Tibial artery (tissue), 4 donors: ENCODE data around the gene WNT8A.
"Not testable (repeated sequence)": the region's sequence is repeated elsewhere in the genome, so short reads cannot be mapped to it uniquely, and the experiment has no call there.

Source experiments
- DNase-seq, 2 donors: peaks; one replicate each; pipeline ENCODE4 v3.0.0-alpha.2; 2019
- H3K27ac ChIP-seq, 2 donors: fragments of 200-600 bp; sonication (generic) in 1 of 2; 1 replicate in 1 of 2; 2 replicates in 1 of 2; pipeline ENCODE4 v1.5.1; 2018 to 2019; ENCODE audit warnings: mild to moderate bottlenecking in 1 of 2
- H3K27me3 ChIP-seq, 2 donors: fragments of 200-600 bp; sonication (generic) in 1 of 2; one replicate each; pipeline versions ENCODE4 v1.5.1 to v1.6.0; 2016 to 2019
- H3K36me3 ChIP-seq, 3 donors: fragments of 200-600 bp; sonication (generic) in 2 of 3; one replicate each; pipeline ENCODE4 v1.5.1; 2016 to 2019; ENCODE audit warnings: mild to moderate bottlenecking in 2 of 3
- H3K4me1 ChIP-seq, 4 donors: fragments of 200-600 bp; sonication (generic) in 2 of 4; 1 replicate in 3 of 4; 2 replicates in 1 of 4; pipeline ENCODE4 v1.5.1; 2016 to 2019
- H3K4me3 ChIP-seq, 2 donors: fragments of 200-600 bp; sonication (generic) in 1 of 2; 1 replicate in 1 of 2; 2 replicates in 1 of 2; pipeline ENCODE4 v1.5.1; 2018 to 2019; ENCODE audit warnings: mild to moderate bottlenecking in 2 of 2
- H3K9me3 ChIP-seq, 3 donors: fragments of 200-600 bp; sonication (generic) in 1 of 3; one replicate each; pipeline ENCODE4 v1.5.1; 2016 to 2019
- intact Hi-C: fragments of 100-400 bp; cut with DNase I; formaldehyde crosslinking; loops from one replicate; pipeline ENCODE4 v1.15.0; 2023; ENCODE audit warnings: low total_unique reads
- TF ChIP-seq, protein P1 (sequence below), 2 experiments: fragments of 200-600 bp in 1 of 2; fragments of 450-650 bp in 1 of 2; IDR thresholded peaks; one replicate each; pipeline ENCODE4 v1.5.1; 2017 to 2019; ENCODE audit warnings: antibody characterized with exemption in 2 of 2, mild to moderate bottlenecking in 1 of 2, moderate library complexity in 1 of 2

Gene WNT8A

DNA sequence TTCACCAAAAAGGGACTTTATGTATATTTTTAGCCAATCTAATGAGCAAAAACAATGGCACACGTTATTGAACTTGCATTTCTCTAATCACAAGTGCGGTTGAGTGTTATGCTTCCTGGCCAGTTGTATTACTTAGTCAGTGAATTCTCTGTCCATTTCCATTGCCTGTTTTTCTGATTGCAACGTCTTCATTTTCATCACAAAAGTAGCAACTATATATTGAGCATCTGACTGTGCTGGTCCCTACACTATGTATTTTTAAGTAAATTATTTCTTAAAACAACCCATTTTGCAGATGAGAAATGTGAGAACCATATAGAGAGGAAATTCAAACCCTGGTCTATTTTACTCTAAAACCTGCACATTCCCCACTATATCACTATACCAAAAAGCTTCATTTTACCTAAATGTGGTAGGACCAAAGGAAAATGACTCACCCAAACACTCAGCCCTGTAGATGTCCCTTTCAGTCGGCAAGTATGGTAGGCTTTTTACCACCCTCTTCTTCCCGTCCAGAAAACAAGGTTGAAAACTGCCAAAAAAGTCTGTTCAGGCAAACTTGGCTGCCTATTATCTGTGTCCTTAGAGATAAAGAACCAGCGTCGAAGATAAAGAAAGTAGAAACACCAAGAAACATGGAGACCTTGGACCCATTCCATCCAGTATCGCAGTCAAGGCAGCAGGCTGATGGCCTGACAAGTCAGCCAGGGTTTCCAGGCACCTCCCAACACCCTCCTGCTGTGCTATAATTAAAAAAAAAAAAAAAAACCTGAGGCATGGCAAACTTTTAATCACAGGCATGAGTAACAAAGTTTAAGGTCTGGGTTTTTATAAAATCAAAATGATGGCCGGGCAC lies 32.2 kb upstream of the WNT8A start:
- Histone ChIP-seq H3K36me3 (no peaks in the 10 kb centered on the region), H3K4me3 (no peak overlapping the region)
- no peak for DNase-seq

DNA sequence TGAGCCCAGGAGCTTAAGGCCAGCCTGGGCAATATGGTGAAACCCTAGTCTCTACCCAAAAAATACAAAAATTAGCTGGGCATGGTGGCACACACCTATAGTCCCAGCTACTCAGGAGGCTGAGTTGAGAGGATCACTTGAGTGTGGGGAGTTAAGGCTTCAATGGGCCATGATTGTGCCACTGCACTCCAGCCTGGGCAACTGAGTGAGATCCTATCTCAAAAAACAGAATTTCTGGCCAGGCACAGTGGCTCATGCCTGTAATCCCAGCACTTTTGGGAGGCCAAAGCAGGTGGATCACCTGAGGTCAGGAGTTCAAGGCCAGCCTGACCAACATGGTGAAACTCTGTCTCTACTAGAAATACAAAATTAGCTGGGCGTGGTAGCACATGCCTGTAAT lies 31.1 kb upstream of the WNT8A start:
- DNase-seq, H3K27me3 ChIP-seq, H3K4me1 ChIP-seq, intact Hi-C loops, H3K27ac ChIP-seq, H3K36me3 ChIP-seq, H3K4me3 ChIP-seq, H3K9me3 ChIP-seq: not testable (repeated sequence)

More for the DNA sequence above, 32.2 kb upstream of the WNT8A start:
- Histone ChIP-seq H3K4me1 (peaks cover 0 to 5% (median 0%) of the 10 kb centered on the region in 4 donors), H3K27me3 (no peaks in the 10 kb centered on the region), H3K9me3 (no peaks in the 10 kb centered on the region), H3K27ac (no peak overlapping the region)
- TF ChIP-seq, protein P1, sequence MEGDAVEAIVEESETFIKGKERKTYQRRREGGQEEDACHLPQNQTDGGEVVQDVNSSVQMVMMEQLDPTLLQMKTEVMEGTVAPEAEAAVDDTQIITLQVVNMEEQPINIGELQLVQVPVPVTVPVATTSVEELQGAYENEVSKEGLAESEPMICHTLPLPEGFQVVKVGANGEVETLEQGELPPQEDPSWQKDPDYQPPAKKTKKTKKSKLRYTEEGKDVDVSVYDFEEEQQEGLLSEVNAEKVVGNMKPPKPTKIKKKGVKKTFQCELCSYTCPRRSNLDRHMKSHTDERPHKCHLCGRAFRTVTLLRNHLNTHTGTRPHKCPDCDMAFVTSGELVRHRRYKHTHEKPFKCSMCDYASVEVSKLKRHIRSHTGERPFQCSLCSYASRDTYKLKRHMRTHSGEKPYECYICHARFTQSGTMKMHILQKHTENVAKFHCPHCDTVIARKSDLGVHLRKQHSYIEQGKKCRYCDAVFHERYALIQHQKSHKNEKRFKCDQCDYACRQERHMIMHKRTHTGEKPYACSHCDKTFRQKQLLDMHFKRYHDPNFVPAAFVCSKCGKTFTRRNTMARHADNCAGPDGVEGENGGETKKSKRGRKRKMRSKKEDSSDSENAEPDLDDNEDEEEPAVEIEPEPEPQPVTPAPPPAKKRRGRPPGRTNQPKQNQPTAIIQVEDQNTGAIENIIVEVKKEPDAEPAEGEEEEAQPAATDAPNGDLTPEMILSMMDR (IDR thresholded peaks at IDR 0.05): no peak
- intact Hi-C loops: no loop called here

- Histone ChIP-seq H3K4me1 (peaks cover 0 to 5% (median 0%) of the 10 kb centered on the region in 4 donors), H3K36me3 (no peaks in the 10 kb centered on the region), H3K9me3 (no peaks in the 10 kb centered on the region), H3K4me3 (no peak overlapping the region), H3K27me3 (no peaks in the 10 kb centered on the region), H3K27ac (no peak overlapping the region)
- intact Hi-C loops: no loop called here
- no peak for DNase-seq
- TF ChIP-seq, protein P1 (IDR thresholded peaks at IDR 0.05): no peak
Measured at GRCh38 chr5:138053554-138053953, 30.3 kb upstream of the WNT8A start.

DNA sequence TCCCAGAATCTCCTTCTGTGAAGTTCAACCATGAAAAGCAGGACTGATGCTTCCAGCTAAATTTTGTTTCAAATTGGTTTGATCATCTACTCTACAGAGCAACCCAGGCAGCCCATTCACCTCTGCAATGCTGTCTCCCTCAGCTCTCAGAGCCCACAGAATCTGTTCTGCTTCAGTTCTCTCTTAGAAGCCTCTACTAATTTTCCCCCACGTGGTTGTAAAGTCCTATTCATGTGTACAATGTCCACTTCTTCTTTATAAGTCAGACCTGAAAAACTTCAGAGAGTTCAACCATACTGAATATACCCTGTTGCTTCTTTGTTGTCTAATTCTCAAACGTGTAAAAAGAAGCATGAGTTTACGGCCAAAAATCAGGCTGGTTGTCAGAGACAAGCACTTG lies 29.6 kb upstream of the WNT8A start:
- no peaks in the 10 kb centered on the region for H3K9me3 ChIP-seq
- no peak overlapping the region for H3K4me3 ChIP-seq
- no peak overlapping the region for H3K27ac ChIP-seq
- intact Hi-C loops: no loop called here
- DNase-seq: no peak
- TF ChIP-seq, protein P1 (IDR thresholded peaks at IDR 0.05): no peak
- H3K36me3 ChIP-seq: no peaks in the 10 kb centered on the region
- H3K4me1 ChIP-seq: peaks cover 0 to 5% (median 0%) of the 10 kb centered on the region in 4 donors
- H3K27me3 ChIP-seq: no peaks in the 10 kb centered on the region

DNA sequence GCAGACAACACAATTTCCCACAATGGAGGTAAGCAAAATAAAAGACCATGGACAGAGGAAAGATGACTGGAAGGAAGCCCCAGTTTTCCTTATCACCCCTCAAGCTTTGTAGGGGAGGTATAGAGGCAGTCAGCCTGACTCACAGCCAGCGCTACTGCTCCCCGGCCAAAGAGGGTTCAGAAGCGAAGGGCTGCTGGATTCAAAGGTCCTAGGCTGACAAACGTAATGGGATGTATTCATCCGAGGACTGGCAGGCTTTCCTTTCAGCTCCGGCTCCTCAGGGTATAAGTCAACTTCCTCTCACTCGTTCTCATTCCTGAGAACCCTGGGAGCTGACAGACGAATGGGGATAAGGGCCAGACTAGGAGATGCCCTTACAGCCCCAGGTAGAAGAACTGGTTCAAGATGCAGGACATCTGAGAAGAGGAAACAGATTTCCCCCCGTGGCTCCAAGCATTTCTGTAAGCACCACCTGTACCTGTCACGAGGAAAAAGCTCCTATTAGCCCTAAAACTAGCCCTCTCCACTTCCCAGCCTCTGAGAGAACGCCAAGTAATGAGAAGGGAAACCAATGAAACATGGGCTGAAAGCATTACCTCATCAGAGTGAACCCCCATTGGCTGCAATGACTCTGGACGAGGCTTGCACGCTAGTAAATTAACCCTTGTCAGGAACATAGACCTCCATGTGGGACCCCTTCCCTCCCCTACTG lies 28.8 kb upstream of the WNT8A start:
- TF ChIP-seq, protein P1 (IDR thresholded peaks at IDR 0.05): no peak
- peaks cover 0 to 5% (median 0%) of the 10 kb centered on the region in 4 donors for H3K4me1 ChIP-seq
- H3K36me3 ChIP-seq: no peaks in the 10 kb centered on the region
- no peak for DNase-seq
- peak overlapping the region in 1 of 2 donors; percentile 22 for H3K4me3 ChIP-seq
- H3K27ac ChIP-seq: no peak overlapping the region
- H3K27me3 ChIP-seq: no peaks in the 10 kb centered on the region
- no peaks in the 10 kb centered on the region for H3K9me3 ChIP-seq
- intact Hi-C loops: no loop called here

GRCh38 chr5:138064526-138064925 lies 19.3 kb upstream of the WNT8A start:
- intact Hi-C loops: no loop called here
- Histone ChIP-seq H3K4me1 (no peaks in the 10 kb centered on the region), H3K4me3 (no peak overlapping the region), H3K27ac (no peak overlapping the region), H3K36me3 (no peaks in the 10 kb centered on the region), H3K27me3 (no peaks in the 10 kb centered on the region), H3K9me3 (no peaks in the 10 kb centered on the region)
- no peak for DNase-seq
- TF ChIP-seq, protein P1 (IDR thresholded peaks at IDR 0.05): no peak
